Activated B cell treated with CpG ODN at 0.5 μM for 24 hours (primary cell): Measurements from ENCODE around the gene TCF23. TPM values are rescaled to one million over a fixed set of nuclear protein-coding genes. Genes with fewer than 3 reads are reported as not detected.
"Not testable (repeated sequence)": the region's sequence is repeated elsewhere in the genome, so short reads cannot be mapped to it uniquely, and the experiment has no call there.

ENCODE experiments used
- ATAC-seq: fragments of 200-7000 bp; cut with Tn5 transposase; one replicate; pipeline ENCODE4 v1.10.0; 2021; ENCODE audit warnings: low read depth, mild to moderate bottlenecking, moderate library complexity
- CTCF ChIA-PET: fragments of 350-600 bp; sonication (Branson Sonifier 250); formaldehyde crosslinking; loops from one replicate; lab custom pipeline; 2021; ENCODE audit warnings: antibody characterized with exemption; lab: Charles Lee
- POLR2A ChIA-PET: fragments of 350-600 bp; sonication (Branson Sonifier 250); formaldehyde crosslinking; loops from one replicate; lab custom pipeline; 2021; ENCODE audit warnings: antibody characterized with exemption; lab: Charles Lee
- DNase-seq: peaks from one replicate; pipeline ENCODE4 v3.0.0; 2022
- H3K27ac Mint-ChIP-seq: one replicate; pipeline ENCODE4 v1.8.0; 2020; ENCODE audit warnings: mixed read lengths
- H3K27me3 Mint-ChIP-seq: one replicate; pipeline ENCODE4 v1.8.0; 2021; ENCODE audit warnings: mixed read lengths
- H3K36me3 Mint-ChIP-seq: one replicate; pipeline ENCODE4 v1.8.0; 2021; ENCODE audit warnings: low read depth, mixed read lengths
- H3K4me1 Mint-ChIP-seq: one replicate; pipeline ENCODE4 v1.8.0; 2021; ENCODE audit warnings: mixed read lengths
- H3K4me3 Mint-ChIP-seq: one replicate; pipeline ENCODE4 v1.8.0; 2020; ENCODE audit warnings: mild to moderate bottlenecking, mixed read lengths
- H3K9me3 Mint-ChIP-seq: one replicate; pipeline ENCODE4 v1.8.0; 2020; ENCODE audit warnings: mixed read lengths
- intact Hi-C: fragments of 100-400 bp; cut with micrococcal nuclease; formaldehyde crosslinking; loops from one replicate; pipeline ENCODE4 v1.15.1; 2024
- total RNA-seq: library from RNA; stranded (reverse); gene quantifications from 2 replicates; pipeline ENCODE4 v1.2.3, GENCODE V29; 2022
- TF ChIP-seq, protein P1 (sequence below): fragments of 200-600 bp; IDR thresholded peaks from one replicate; pipeline ENCODE4 v1.8.0; 2022; ENCODE audit warnings: antibody characterized with exemption, mild to moderate bottlenecking

TCF23 gene
- total RNA-seq, 1 donor from 2014 or later, result 0.07 TPM

- H3K4me3 Mint-ChIP-seq, result no peak overlapping the region
- intact Hi-C loops, result no loop called here
- no peak for ATAC-seq
- H3K4me1 Mint-ChIP-seq, result no peaks in the 10 kb centered on the region
- TF ChIP-seq, protein P1, sequence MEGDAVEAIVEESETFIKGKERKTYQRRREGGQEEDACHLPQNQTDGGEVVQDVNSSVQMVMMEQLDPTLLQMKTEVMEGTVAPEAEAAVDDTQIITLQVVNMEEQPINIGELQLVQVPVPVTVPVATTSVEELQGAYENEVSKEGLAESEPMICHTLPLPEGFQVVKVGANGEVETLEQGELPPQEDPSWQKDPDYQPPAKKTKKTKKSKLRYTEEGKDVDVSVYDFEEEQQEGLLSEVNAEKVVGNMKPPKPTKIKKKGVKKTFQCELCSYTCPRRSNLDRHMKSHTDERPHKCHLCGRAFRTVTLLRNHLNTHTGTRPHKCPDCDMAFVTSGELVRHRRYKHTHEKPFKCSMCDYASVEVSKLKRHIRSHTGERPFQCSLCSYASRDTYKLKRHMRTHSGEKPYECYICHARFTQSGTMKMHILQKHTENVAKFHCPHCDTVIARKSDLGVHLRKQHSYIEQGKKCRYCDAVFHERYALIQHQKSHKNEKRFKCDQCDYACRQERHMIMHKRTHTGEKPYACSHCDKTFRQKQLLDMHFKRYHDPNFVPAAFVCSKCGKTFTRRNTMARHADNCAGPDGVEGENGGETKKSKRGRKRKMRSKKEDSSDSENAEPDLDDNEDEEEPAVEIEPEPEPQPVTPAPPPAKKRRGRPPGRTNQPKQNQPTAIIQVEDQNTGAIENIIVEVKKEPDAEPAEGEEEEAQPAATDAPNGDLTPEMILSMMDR, result no peak
- peaks cover 2% of the 10 kb centered on the region for H3K27me3 Mint-ChIP-seq
- H3K27ac Mint-ChIP-seq, result no peak overlapping the region
- peaks cover 10% of the 10 kb centered on the region for H3K36me3 Mint-ChIP-seq
- ChIA-PET CTCF (interaction anchor here (1.0 kb wide), 1 partner anchor 233 kb away, joined by 5 read pairs; no protein-coding TSS in a partner anchor), POLR2A (no interaction called here)
- H3K9me3 Mint-ChIP-seq, result no peaks in the 10 kb centered on the region
- no peak for DNase-seq
These were observed 45.9 kb downstream of the TCF23 start for GRCh38 chr2:27194538-27195354.

GRCh38 chr2:27195799-27196198 is 47.0 kb downstream of the TCF23 start:
- H3K4me3 Mint-ChIP-seq, H3K27ac Mint-ChIP-seq, H3K4me1 Mint-ChIP-seq, DNase-seq, H3K27me3 Mint-ChIP-seq, ATAC-seq, POLR2A ChIA-PET, intact Hi-C loops, H3K9me3 Mint-ChIP-seq, CTCF ChIA-PET: not testable (repeated sequence)
- peaks cover 20% of the 10 kb centered on the region for H3K36me3 Mint-ChIP-seq

DNA sequence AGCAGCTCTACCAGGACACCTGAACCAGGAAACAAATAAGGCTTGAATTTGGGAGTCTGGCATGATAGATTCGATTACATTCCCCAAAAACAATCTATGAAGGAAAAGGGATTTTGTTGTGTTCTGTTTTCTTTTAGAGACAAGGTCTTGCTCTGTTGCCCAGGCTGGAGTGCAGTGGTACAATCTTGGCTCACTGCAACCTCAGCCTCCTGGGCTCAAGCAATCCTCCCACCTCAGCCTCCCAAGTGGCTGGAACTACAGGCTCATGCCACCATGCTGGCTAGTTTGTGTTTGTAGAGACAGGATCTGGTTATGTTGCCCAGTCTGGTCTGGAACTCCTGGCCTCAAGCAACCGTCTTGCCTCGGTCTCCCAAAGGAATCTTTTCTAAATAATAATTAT is 49.3 kb downstream of the TCF23 start:
- H3K27me3 Mint-ChIP-seq, CTCF ChIA-PET, H3K4me1 Mint-ChIP-seq: not testable (repeated sequence)

DNA sequence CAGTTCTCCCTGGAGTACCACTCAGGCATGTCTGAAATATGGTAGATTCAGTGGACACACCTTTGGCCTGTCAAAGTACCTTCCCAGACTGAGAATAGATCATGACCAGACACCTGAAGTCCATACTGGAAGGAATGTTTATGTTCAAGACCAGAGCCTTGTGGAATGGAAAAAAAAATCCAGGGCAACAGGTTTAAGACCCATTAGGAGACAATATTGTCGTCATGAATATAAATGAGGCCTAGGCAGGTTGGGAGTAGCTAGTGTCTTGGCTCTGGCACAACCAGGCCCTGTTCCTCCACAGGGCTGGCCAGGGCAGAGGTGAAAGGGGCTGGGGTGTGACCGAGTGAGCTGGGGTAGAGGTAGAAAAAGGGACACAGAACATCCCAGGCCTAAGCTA is 49.8 kb downstream of the TCF23 start:
- ATAC-seq (no peak), DNase-seq (no peak)
- H3K27ac Mint-ChIP-seq, result no peak overlapping the region
- CTCF ChIA-PET, result no interaction called here
- POLR2A ChIA-PET, result no interaction called here
- H3K27me3 Mint-ChIP-seq, result no peaks in the 10 kb centered on the region
- peaks cover 42% of the 10 kb centered on the region for H3K36me3 Mint-ChIP-seq
- intact Hi-C loops, result no loop called here
- H3K4me3 Mint-ChIP-seq, result no peak overlapping the region
- TF ChIP-seq, protein P1, result no peak
- no peaks in the 10 kb centered on the region for H3K4me1 Mint-ChIP-seq
- no peaks in the 10 kb centered on the region for H3K9me3 Mint-ChIP-seq

More for the DNA sequence above, 49.3 kb downstream of the TCF23 start:
- peaks cover 37% of the 10 kb centered on the region for H3K36me3 Mint-ChIP-seq
- H3K9me3 Mint-ChIP-seq, H3K27ac Mint-ChIP-seq, intact Hi-C loops, H3K4me3 Mint-ChIP-seq, DNase-seq, POLR2A ChIA-PET, ATAC-seq: not testable (repeated sequence)

GRCh38 chr2:27199241-27199640 is 50.4 kb downstream of the TCF23 start:
- Mint-ChIP-seq H3K4me1 (no peaks in the 10 kb centered on the region), H3K9me3 (no peaks in the 10 kb centered on the region), H3K27me3 (no peaks in the 10 kb centered on the region), H3K36me3 (peaks cover 48% of the 10 kb centered on the region), H3K4me3 (no peak overlapping the region), H3K27ac (no peak overlapping the region)
- intact Hi-C loops, result no loop called here
- DNase-seq, result no peak
- ChIA-PET CTCF (no interaction called here), POLR2A (interaction anchor here (1.3 kb wide), 1 partner anchor 9 kb away, joined by 3 read pairs; no protein-coding TSS in a partner anchor)
- no peak for ATAC-seq
- TF ChIP-seq, protein P1, result no peak

GRCh38 chr2:27201675-27202074 is 52.9 kb downstream of the TCF23 start:
- peaks cover 73% of the 10 kb centered on the region for H3K36me3 Mint-ChIP-seq

More at GRCh38 chr2:27201675-27202074, 52.9 kb downstream of the TCF23 start:
- intact Hi-C loops, result no loop called here
- ChIA-PET CTCF (no interaction called here), POLR2A (interaction anchor here (2.1 kb wide), 1 partner anchor 10 kb away, joined by 6 read pairs; the partner anchor contains the start of genes ATRAID and SLC5A6)
- TF ChIP-seq, protein P1, result no peak
- no peak for DNase-seq
- Mint-ChIP-seq H3K4me1 (no peaks in the 10 kb centered on the region), H3K27ac (no peak overlapping the region), H3K9me3 (no peaks in the 10 kb centered on the region), H3K27me3 (no peaks in the 10 kb centered on the region), H3K4me3 (no peak overlapping the region)
- no peak for ATAC-seq
